H1 (cell line): ENCODE measurements around the gene GCH1. TPM values are rescaled to one million over a fixed set of nuclear protein-coding genes. Genes with fewer than 3 reads are reported as not detected.

Source experiments
- CTCF ChIA-PET: fragments of 300-600 bp; sonication (Branson Sonifier 250); formaldehyde crosslinking; loops from one replicate; lab custom pipeline; 2021; ENCODE audit not compliant: partially characterized antibody; lab: Charles Lee
- POLR2A ChIA-PET: fragments of 300-600 bp; sonication (Branson Sonifier 250); formaldehyde crosslinking; loops from one replicate; lab custom pipeline; 2021; ENCODE audit warnings: inconsistent platforms; ENCODE audit not compliant: partially characterized antibody; lab: Charles Lee
- DNase-seq, 2 experiments: peaks; one replicate each; pipeline versions ENCODE4 v3.0.0 to v3.0.0-alpha.2; 2010 to 2022; ENCODE audit warnings: low spot score in 2 of 2, low read depth in 1 of 2, mixed read lengths in 1 of 2
- FAIRE-seq: peaks from 2 replicates; lab custom pipeline; 2011; peaks lifted over from hg19 to GRCh38; lab: Jason Lieb, UNC
- H2AFZ ChIP-seq: 2 replicates; pipeline ENCODE4 v1.8.1; 2012; ENCODE audit warnings: low read length, inconsistent platforms
- H2AK5ac ChIP-seq: 2 replicates; pipeline ENCODE4 v1.6.1; 2013; ENCODE audit warnings: low read depth, low read length
- H2BK120ac ChIP-seq: replicated peaks from 2 replicates; pipeline ENCODE3; 2013; ENCODE audit warnings: low read depth, low read length, inconsistent platforms
- H2BK12ac ChIP-seq: 2 replicates; pipeline ENCODE4 v1.6.1; 2013; ENCODE audit warnings: low read depth, low read length
- H2BK15ac ChIP-seq: 2 replicates; pipeline ENCODE4 v1.6.1; 2013; ENCODE audit warnings: low read length
- H2BK20ac ChIP-seq: 2 replicates; pipeline ENCODE4 v1.6.1; 2013; ENCODE audit warnings: low read length
- H2BK5ac ChIP-seq: 2 replicates; pipeline ENCODE4 v1.6.1; 2013; ENCODE audit warnings: low read depth, low read length
- H3K14ac ChIP-seq: 2 replicates; pipeline ENCODE4 v1.6.1; 2013; ENCODE audit warnings: inconsistent platforms; ENCODE audit not compliant: insufficient read length
- H3K18ac ChIP-seq: 2 replicates; pipeline ENCODE4 v1.6.1; 2013; ENCODE audit warnings: low read length; ENCODE audit errors: extremely low read depth
- H3K23ac ChIP-seq: 2 replicates; pipeline ENCODE4 v1.6.1; 2013; ENCODE audit warnings: inconsistent platforms; ENCODE audit not compliant: insufficient read length
- H3K23me2 ChIP-seq: 2 replicates; pipeline ENCODE4 v1.6.1; 2013; ENCODE audit warnings: low read depth, low read length
- H3K27ac ChIP-seq: 2 replicates; pipeline ENCODE4 v1.6.1; 2011; ENCODE audit warnings: low read depth, low read length, inconsistent platforms
- H3K27me3 ChIP-seq, 4 experiments: replicated peaks in 1 of 4; 1 replicate in 1 of 4; 2 replicates in 3 of 4; pipeline versions ENCODE4 v1.6.1 to v1.8.1; 2011 to 2013; ENCODE audit warnings: low read length in 3 of 4, mild to moderate bottlenecking in 3 of 4, inconsistent platforms in 2 of 4, mixed read lengths in 2 of 4, moderate library complexity in 1 of 4; ENCODE audit not compliant: control insufficient read depth in 3 of 4, insufficient read depth in 3 of 4; ENCODE audit errors: extremely low read depth in 1 of 4
- H3K36me3 ChIP-seq, 4 experiments: 2 replicates each; pipeline versions ENCODE4 v1.6.1 to v1.8.1; 2011 to 2013; ENCODE audit warnings: mild to moderate bottlenecking in 4 of 4, low read length in 3 of 4, moderate library complexity in 2 of 4, control low read depth in 1 of 4, inconsistent platforms in 1 of 4; ENCODE audit not compliant: insufficient read depth in 4 of 4, control insufficient read depth in 2 of 4
- H3K4ac ChIP-seq: replicated peaks from 2 replicates; pipeline ENCODE3; 2013; ENCODE audit warnings: low read length, low read depth, mixed read lengths, inconsistent platforms; ENCODE audit not compliant: insufficient read length
- H3K4me1 ChIP-seq, 4 experiments: replicated peaks in 1 of 4; 1 replicate in 1 of 4; 2 replicates in 3 of 4; pipeline versions ENCODE4 v1.6.1 to v1.8.1; 2011 to 2013; ENCODE audit warnings: low read length in 3 of 4, inconsistent platforms in 2 of 4, mixed read lengths in 1 of 4; ENCODE audit not compliant: insufficient read depth in 4 of 4, control insufficient read depth in 3 of 4
- H3K4me2 ChIP-seq, 2 experiments: 2 replicates each; pipeline versions ENCODE4 v1.6.1 to v1.8.1; 2011 to 2013; ENCODE audit warnings: low read depth in 2 of 2, low read length in 2 of 2, control low read depth in 1 of 2, inconsistent platforms in 1 of 2, mild to moderate bottlenecking in 1 of 2; ENCODE audit not compliant: insufficient read depth in 1 of 2
- H3K4me3 ChIP-seq, 4 experiments: fragments of 200-600, 300-600 bp in 1 of 4; sonication (generic), shearing (Covaris generic), sonication (Bioruptor Twin) in 1 of 4; 2 replicates each; pipeline versions ENCODE4 v1.5.1 to v1.8.1; 2011 to 2016; ENCODE audit warnings: low read length in 4 of 4, low read depth in 3 of 4, control low read depth in 2 of 4, inconsistent platforms in 2 of 4, mild to moderate bottlenecking in 2 of 4, mixed read lengths in 1 of 4, moderate library complexity in 1 of 4; ENCODE audit not compliant: insufficient read depth in 2 of 4; ENCODE audit errors: extremely low read depth in 1 of 4
- H3K56ac ChIP-seq: replicated peaks from 2 replicates; pipeline ENCODE3; 2013; ENCODE audit warnings: low read depth, mild to moderate bottlenecking, mixed read lengths, low read length, inconsistent platforms; ENCODE audit not compliant: insufficient read length
- H3K79me1 ChIP-seq: 2 replicates; pipeline ENCODE4 v1.6.1; 2013; ENCODE audit warnings: low read depth, low read length, control low read depth
- H3K79me2 ChIP-seq, 2 experiments: 2 replicates each; pipeline versions ENCODE4 v1.6.1 to v1.8.1; 2012 to 2013; ENCODE audit warnings: low read length in 2 of 2, mild to moderate bottlenecking in 2 of 2, inconsistent platforms in 1 of 2; ENCODE audit not compliant: insufficient read depth in 2 of 2, control insufficient read depth in 1 of 2
- H3K9ac ChIP-seq, 4 experiments: replicated peaks in 1 of 4; 1 replicate in 1 of 4; 2 replicates in 3 of 4; pipeline versions ENCODE4 v1.6.1 to v1.8.1; 2011 to 2013; ENCODE audit warnings: low read depth in 3 of 4, low read length in 3 of 4, control low read depth in 2 of 4, mild to moderate bottlenecking in 2 of 4, moderate library complexity in 2 of 4, inconsistent platforms in 1 of 4; ENCODE audit errors: extremely low read depth in 1 of 4
- H3K9me3 ChIP-seq, 2 experiments: 2 replicates each; pipeline versions ENCODE4 v1.6.1 to v1.8.1; 2012 to 2013; ENCODE audit warnings: mild to moderate bottlenecking in 2 of 2, moderate library complexity in 2 of 2, control low read depth in 1 of 2, inconsistent platforms in 1 of 2, low read depth in 1 of 2, low read length in 1 of 2, mixed read lengths in 1 of 2; ENCODE audit not compliant: insufficient read depth in 2 of 2
- H4K20me1 ChIP-seq, 2 experiments: replicated peaks in 1 of 2; 2 replicates each; pipeline versions ENCODE3 to v1.8.1; 2011 to 2013; ENCODE audit warnings: inconsistent platforms in 2 of 2, low read length in 2 of 2, mild to moderate bottlenecking in 1 of 2; ENCODE audit not compliant: insufficient read depth in 2 of 2, control insufficient read depth in 1 of 2
- H4K5ac ChIP-seq: 2 replicates; pipeline ENCODE4 v1.6.1; 2013; ENCODE audit warnings: low read length, low read depth, mixed read lengths, inconsistent platforms; ENCODE audit not compliant: insufficient read length
- H4K8ac ChIP-seq: 2 replicates; pipeline ENCODE4 v1.8.0; 2013; ENCODE audit warnings: mild to moderate bottlenecking, moderate library complexity, low read length, inconsistent platforms; ENCODE audit not compliant: insufficient read depth; ENCODE audit errors: extremely low read depth
- H4K91ac ChIP-seq: replicated peaks from 2 replicates; pipeline ENCODE3; 2013; ENCODE audit warnings: low read length, mixed read lengths, inconsistent platforms; ENCODE audit not compliant: insufficient read length
- RFX5 ChIP-seq: IDR thresholded peaks from 2 replicates; pipeline ENCODE4 v1.6.1; 2011; ENCODE audit warnings: low read depth, low read length, improper control_type of control experiment, borderline replicate concordance
- RNF2 ChIP-seq: fragments of 200-900, 300-1000 bp; sonication (generic); IDR thresholded peaks from 2 replicates; pipeline ENCODE4 v1.7.1; 2016; ENCODE audit warnings: borderline replicate concordance, low read depth, mild to moderate bottlenecking, antibody characterized with exemption, low read length; ENCODE audit not compliant: poor library complexity, severe bottlenecking; ENCODE audit errors: missing control alignments
- WGBS, 2 experiments: shearing (Covaris generic) in 1 of 2; methylation state at CpG; one replicate each; pipeline versions ENCODE4 v1.1.6 to v1.1.7; 2013 to 2015; ENCODE audit warnings: low lambda C conversion rate in 2 of 2, mixed read lengths in 2 of 2, inconsistent platforms in 1 of 2, low coverage in 1 of 2, missing lambda C conversion rate in 1 of 2; ENCODE audit not compliant: insufficient replicate concordance in 2 of 2, insufficient coverage in 1 of 2, insufficient read length in 1 of 2; ENCODE audit errors: extremely low coverage in 1 of 2, missing lambda C conversion rate in 1 of 2; 5-methylcytosine and 5-hydroxymethylcytosine counted together
- polyA plus RNA-seq, 7 experiments: library from polyadenylated mRNA; depleted of rRNA in 3 of 7; stranded (reverse) in 5 of 7; unstranded in 2 of 7; fragments of >200 nt in 5 of 7; fragments of 200-250 nt in 2 of 7; gene quantifications; 1 replicate in 5 of 7; 2 replicates in 1 of 7; 4 replicates in 1 of 7; pipeline versions ENCODE4 v1.2.1 to v1.2.3, GENCODE V29; 2011 to 2013; ENCODE audit warnings: missing spikeins in 2 of 7, mixed read lengths in 2 of 7
- total RNA-seq: library from RNA; stranded (reverse); fragmentation: NEBNext Ultra II Directional; extraction: Animal tissue kit (Norgen Biotek cat#: 25700); gene quantifications from 2 replicates; pipeline ENCODE4 v1.2.1, GENCODE V29; 2021

The GCH1 gene
- total and polyA plus RNA-seq, 2 of the 8 experiments (the other 6 are each of a cell fraction or from before 2014, with no cell fraction given), result 7.3 to 7.9 TPM

DNA sequence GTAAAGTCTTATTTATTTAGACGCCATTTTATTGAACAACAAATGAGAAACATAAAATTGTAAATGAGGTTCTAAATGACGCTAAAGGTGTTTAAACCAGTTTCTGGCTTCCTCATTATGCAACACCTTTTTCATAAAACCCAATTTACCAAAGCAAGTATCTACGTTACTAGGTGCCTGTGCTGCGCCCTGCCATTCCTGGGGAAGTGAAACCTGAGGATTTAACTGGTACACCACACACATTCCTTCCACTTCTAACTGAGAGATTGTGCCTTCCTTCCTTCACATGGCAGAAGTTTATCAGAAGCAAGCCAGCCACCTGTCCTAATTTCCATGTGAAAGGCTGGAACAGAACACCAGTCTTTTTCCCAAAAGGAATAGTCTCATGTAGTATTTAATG lies 40.3 kb upstream of the GCH1 start:
- 87% methylated on average over 4 of the region's 4 CpGs; no CpG with 5 or more reads in 1 of the 2 experiments for WGBS, 2 experiments

More for the DNA sequence above, 40.3 kb upstream of the GCH1 start:
- Histone ChIP-seq H3K23ac (no peak overlapping the region), H4K20me1 (peaks cover 0 to 1% of the 10 kb centered on the region in 2 experiments), H3K27me3 (no peaks in the 10 kb centered on the region), H2BK12ac (no peak overlapping the region), H3K9ac (no peak overlapping the region), H3K79me2 (no peaks in the 10 kb centered on the region), H3K79me1 (no peaks in the 10 kb centered on the region), H3K18ac (no peak overlapping the region), H4K5ac (no peak overlapping the region), H3K23me2 (no peaks in the 10 kb centered on the region), H3K4me3 (no peak overlapping the region), H3K36me3 (peaks cover 4 to 57% (median 21%) of the 10 kb centered on the region in 4 experiments), H3K14ac (no peak overlapping the region), H2BK20ac (no peak overlapping the region), H4K91ac (no peak overlapping the region), H3K4me2 (no peak overlapping the region), H3K4me1 (no peaks in the 10 kb centered on the region), H2BK120ac (no peak overlapping the region), H2BK15ac (no peak overlapping the region), H3K4ac (no peak overlapping the region), H2BK5ac (no peak overlapping the region), H2AK5ac (no peak overlapping the region), H3K9me3 (peaks cover under 1% of the 10 kb centered on the region in 2 experiments; a peak in 2 of 4 replicates), H3K27ac (no peak overlapping the region), H2AFZ (no peak overlapping the region), H3K56ac (no peak overlapping the region), H4K8ac (no peak overlapping the region)
- FAIRE-seq, result no peak
- ChIA-PET CTCF (no interaction called here), POLR2A (no interaction called here)
- no peak for DNase-seq
- TF ChIP-seq RFX5 (no peak), RNF2 (no peak)
